GM20000 (cell line): ENCODE data around the gene TMCC1.

Experiments used
- DNase-seq: peaks from one replicate; pipeline ENCODE4 v3.0.0; 2012; ENCODE audit warnings: low spot score
- TF ChIP-seq, protein P1 (sequence below): IDR thresholded peaks from 2 replicates; pipeline ENCODE4 v1.5.1; 2012; ENCODE audit warnings: mild to moderate bottlenecking, control low read depth; ENCODE audit errors: extremely low read depth, missing control alignments

Gene TMCC1

DNA sequence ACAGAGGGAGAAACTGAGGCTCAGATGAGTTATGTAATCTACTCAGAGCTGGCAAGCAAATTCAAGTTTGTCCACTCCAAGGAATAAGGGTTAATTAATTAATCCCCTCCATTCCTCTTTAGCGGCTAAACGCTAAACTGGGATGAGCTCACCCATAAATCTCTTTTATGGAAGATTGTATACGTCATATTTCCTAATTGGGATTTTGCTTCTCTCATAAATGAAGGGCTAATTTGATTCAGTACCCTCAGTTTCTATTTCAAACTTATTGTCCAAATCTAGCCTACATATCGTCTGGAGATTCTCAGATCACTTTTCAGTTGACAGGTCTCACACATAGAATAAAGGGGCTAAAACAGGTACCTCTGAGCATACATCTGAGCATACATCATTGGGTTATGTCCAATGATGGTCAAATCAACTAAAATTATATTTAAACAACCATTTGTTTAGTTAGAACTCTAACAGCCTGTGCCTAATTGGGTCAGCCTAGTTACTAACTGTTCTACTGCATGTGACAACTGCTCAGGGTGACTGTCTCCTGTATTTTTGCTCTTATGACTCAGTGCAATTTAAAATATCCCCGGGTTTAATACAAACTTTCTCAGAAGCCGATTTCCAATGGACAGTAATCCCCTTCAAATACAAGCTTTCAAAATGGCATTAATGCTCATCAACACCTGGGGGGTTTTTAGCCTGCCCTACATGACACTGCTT is 229.4 kb downstream of the TMCC1 start:
- DNase-seq, result no peak

DNA sequence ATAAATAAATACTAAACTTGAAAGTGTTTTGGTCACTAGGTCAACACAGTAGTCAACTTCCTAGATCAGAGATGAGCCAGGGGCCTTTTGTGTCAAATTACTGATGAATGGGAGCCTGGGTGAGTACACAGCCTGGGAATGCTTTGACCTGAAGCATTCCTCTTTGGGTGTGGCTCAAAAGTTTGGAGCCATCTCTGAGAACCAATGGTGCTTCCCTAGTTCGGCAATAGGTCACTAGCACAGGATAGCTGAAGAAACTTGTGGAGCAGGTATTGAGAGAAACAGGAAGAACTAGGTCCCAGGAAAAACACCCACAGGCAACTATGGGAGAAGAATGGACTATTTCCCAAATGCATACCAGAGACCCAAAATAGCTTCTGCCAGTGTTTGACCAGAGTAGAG is 230.5 kb downstream of the TMCC1 start:
- DNase-seq, result no peak
- TF ChIP-seq, protein P1, sequence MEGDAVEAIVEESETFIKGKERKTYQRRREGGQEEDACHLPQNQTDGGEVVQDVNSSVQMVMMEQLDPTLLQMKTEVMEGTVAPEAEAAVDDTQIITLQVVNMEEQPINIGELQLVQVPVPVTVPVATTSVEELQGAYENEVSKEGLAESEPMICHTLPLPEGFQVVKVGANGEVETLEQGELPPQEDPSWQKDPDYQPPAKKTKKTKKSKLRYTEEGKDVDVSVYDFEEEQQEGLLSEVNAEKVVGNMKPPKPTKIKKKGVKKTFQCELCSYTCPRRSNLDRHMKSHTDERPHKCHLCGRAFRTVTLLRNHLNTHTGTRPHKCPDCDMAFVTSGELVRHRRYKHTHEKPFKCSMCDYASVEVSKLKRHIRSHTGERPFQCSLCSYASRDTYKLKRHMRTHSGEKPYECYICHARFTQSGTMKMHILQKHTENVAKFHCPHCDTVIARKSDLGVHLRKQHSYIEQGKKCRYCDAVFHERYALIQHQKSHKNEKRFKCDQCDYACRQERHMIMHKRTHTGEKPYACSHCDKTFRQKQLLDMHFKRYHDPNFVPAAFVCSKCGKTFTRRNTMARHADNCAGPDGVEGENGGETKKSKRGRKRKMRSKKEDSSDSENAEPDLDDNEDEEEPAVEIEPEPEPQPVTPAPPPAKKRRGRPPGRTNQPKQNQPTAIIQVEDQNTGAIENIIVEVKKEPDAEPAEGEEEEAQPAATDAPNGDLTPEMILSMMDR, result no peak

More for the DNA sequence above, 229.4 kb downstream of the TMCC1 start:
- TF ChIP-seq, protein P1, result no peak

- no peak for DNase-seq
- TF ChIP-seq, protein P1, result no peak
These were observed 231.3 kb downstream of the TMCC1 start for GRCh38 chr3:129662191-129662608.

DNA sequence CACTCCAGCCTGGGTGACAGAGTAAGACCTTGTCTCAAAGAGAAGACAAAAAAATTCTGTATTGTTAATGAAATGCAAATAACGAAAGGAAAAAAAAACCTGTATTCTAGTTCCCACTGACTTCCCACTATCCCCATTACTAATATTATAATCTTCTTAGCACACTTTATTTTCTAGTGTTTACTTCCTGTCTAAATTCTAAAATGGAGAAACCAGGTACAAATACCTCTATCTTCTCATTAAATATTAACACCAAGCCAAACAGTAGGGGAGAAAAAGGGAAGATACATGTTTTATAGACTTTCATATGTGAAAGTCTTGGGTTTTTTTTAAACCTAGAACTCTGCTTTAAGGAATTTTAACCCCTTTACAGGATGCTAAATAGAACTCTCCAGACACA is 231.7 kb downstream of the TMCC1 start:
- TF ChIP-seq, protein P1, result no peak
- DNase-seq, result no peak

- TF ChIP-seq, protein P1, result no peak
- DNase-seq, result no peak
These were observed 235.2 kb downstream of the TMCC1 start for GRCh38 chr3:129658110-129658843.

DNA sequence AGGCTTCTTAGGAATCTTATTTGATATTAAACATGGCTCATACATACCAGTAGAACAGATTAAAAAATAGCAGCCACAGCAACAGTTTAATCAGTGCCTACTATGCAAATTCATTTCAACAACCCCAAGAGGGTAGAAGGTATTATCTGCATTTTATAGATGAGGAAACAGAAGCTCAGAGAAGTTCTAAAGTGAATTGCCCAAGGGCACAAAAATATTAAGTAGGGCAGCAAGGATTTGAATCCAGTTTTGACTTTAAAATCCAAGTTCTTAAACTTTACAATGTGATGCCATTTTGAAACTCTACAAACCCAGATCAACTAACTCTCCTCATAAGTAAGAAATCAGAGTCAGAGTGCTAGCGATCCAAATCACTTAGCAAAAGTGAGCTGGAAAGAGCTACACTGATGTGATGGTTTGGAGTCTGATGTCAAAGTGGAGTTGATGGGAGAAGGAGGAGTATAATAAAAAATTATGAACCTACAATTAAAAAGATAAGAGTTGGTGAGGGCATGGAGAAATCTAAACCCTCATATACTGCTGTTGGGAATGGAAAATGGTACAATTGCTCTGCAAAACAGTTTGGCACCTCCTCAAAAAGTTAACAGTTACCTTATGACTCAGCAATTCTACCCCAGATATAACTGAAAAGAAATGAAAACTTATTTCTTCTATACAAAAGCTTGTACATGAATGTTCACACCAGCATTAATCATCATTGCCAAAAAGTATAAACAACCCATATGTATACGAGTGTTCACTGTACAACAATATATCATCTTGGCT is 236.1 kb downstream of the TMCC1 start:
- no peak for DNase-seq
- TF ChIP-seq, protein P1, result no peak
